PC-9 (cell line): ENCODE data around the gene DLG2. TPM values are rescaled to one million over a fixed set of nuclear protein-coding genes. Genes with fewer than 3 reads are reported as not detected.
A peak's percentile ranks its signal among the peaks of the same experiment; 100 is the strongest.
"Not testable (repeated sequence)": the region's sequence is repeated elsewhere in the genome, so short reads cannot be mapped to it uniquely, and the experiment has no call there.

Source experiments
- BruUV-seq: library from RNA; stranded (reverse); fragments of 400-500 nt; replicated peaks from 2 replicates; lab custom pipeline; 2021; lab: Mats Ljungman, UMichigan
- CTCF ChIA-PET: fragments of 300-600 bp; sonication (Branson Sonifier 250); formaldehyde crosslinking; loops from one replicate; lab custom pipeline; 2022; ENCODE audit warnings: antibody characterized with exemption; lab: Charles Lee
- POLR2A ChIA-PET: fragments of 300-600 bp; sonication (Branson Sonifier 250); formaldehyde crosslinking; loops from one replicate; lab custom pipeline; 2022; ENCODE audit warnings: antibody characterized with exemption; ENCODE audit not compliant: unreplicated experiment; lab: Charles Lee
- DNase-seq, 2 experiments: peaks; one replicate each; pipeline versions ENCODE4 v3.0.0 to v3.0.0-alpha.2; 2015 to 2022; ENCODE audit warnings: mixed read lengths in 1 of 2
- H2AFZ ChIP-seq: fragments of 200-600 bp; sonication (generic); 2 replicates; pipeline ENCODE4 v1.8.1; 2017; ENCODE audit warnings: antibody characterized with exemption
- H3F3A ChIP-seq: fragments of 200-600 bp; sonication (generic); 2 replicates; pipeline ENCODE4 v1.8.1; 2017; ENCODE audit warnings: antibody characterized with exemption, mild to moderate bottlenecking, low read depth; ENCODE audit not compliant: insufficient read depth
- H3K27ac ChIP-seq: fragments of 200-600 bp; sonication (generic); 2 replicates; pipeline ENCODE4 v1.6.1; 2016; ENCODE audit warnings: mixed run types
- H3K27me3 ChIP-seq: fragments of 200-600 bp; sonication (generic); 2 replicates; pipeline ENCODE4 v1.6.1; 2016; ENCODE audit warnings: low read depth, mixed run types; ENCODE audit not compliant: insufficient read depth
- H3K36me3 ChIP-seq: fragments of 200-600 bp; sonication (generic); 2 replicates; pipeline ENCODE4 v1.6.1; 2016; ENCODE audit warnings: low read depth, mixed run types
- H3K4me1 ChIP-seq: fragments of 200-600 bp; sonication (generic); replicated peaks from 2 replicates; pipeline ENCODE4 v1.6.1; 2016; ENCODE audit warnings: mixed run types; ENCODE audit not compliant: insufficient read depth
- H3K4me2 ChIP-seq: fragments of 200-600 bp; sonication (generic); 2 replicates; pipeline ENCODE4 v1.6.1; 2017; ENCODE audit warnings: mixed run types
- H3K4me3 ChIP-seq: fragments of 200-600 bp; sonication (generic); 2 replicates; pipeline ENCODE4 v1.6.1; 2016; ENCODE audit warnings: mixed run types
- H3K79me2 ChIP-seq: fragments of 200-600 bp; sonication (generic); 2 replicates; pipeline ENCODE4 v1.6.1; 2017; ENCODE audit warnings: low read depth, mixed run types
- H3K9me2 ChIP-seq: fragments of 200-600 bp; sonication (generic); 2 replicates; pipeline ENCODE4 v1.8.1; 2017; ENCODE audit warnings: mild to moderate bottlenecking; ENCODE audit not compliant: insufficient read depth
- H3K9me3 ChIP-seq: fragments of 200-600 bp; sonication (generic); 2 replicates; pipeline ENCODE4 v1.8.1; 2016; ENCODE audit warnings: low read depth; ENCODE audit not compliant: insufficient read depth
- H4K20me1 ChIP-seq: fragments of 200-600 bp; sonication (generic); 2 replicates; pipeline ENCODE4 v1.8.1; 2017; ENCODE audit not compliant: insufficient read depth
- EZH2 ChIP-seq: fragments of 200-600 bp; sonication (generic); IDR thresholded peaks from 2 replicates; pipeline ENCODE4 v1.8.0; 2017; ENCODE audit warnings: antibody characterized with exemption, low read depth
- intact Hi-C: fragments of 100-400 bp; cut with micrococcal nuclease; formaldehyde crosslinking; loops from one replicate; pipeline ENCODE4 v1.10.0; 2022; ENCODE audit not compliant: unreplicated experiment
- total RNA-seq: library from RNA; stranded (reverse); gene quantifications from 2 replicates; pipeline ENCODE4 v1.2.3, GENCODE V29; 2021
- TF ChIP-seq, protein P1 (sequence below): fragments of 200-600 bp; sonication (generic); conservative IDR thresholded peaks from 2 replicates; pipeline ENCODE4 v1.6.1; 2017; ENCODE audit warnings: mixed run types, antibody characterized with exemption, mild to moderate bottlenecking, moderate library complexity

Gene DLG2
- total RNA-seq, 1 experiment from 2014 or later = 6.4 TPM

DNA sequence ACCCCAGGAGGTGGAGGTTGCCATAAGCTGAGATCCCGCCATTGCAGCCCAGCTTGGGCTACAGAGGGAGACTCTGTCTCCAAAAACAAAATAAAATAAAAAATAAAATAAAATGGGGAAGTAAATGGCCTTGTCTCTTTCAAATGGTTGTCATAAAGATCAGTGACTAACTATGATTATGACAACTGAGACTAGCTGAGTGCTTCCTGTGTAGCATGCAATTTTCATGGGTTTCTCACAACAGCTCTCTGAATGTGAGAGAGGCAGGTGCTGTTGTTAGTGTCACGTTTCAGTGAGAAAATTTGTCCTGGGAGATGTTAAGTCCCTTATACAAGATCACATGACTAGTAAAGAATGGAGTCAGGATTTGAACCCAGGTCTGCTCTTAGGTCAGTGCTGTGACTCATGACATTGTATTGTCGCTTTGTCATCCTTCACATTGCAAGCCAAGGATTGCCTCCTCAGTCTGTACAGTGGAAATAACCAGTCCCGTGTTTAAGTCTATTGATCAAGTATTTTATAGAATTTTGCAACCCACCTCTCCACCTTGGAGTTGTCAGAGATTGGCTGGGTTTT lies 2177.7 kb downstream of the DLG2 start:
- H2AFZ ChIP-seq = no peak overlapping the region
- TF ChIP-seq EZH2 = no peak
- TF ChIP-seq, protein P1, sequence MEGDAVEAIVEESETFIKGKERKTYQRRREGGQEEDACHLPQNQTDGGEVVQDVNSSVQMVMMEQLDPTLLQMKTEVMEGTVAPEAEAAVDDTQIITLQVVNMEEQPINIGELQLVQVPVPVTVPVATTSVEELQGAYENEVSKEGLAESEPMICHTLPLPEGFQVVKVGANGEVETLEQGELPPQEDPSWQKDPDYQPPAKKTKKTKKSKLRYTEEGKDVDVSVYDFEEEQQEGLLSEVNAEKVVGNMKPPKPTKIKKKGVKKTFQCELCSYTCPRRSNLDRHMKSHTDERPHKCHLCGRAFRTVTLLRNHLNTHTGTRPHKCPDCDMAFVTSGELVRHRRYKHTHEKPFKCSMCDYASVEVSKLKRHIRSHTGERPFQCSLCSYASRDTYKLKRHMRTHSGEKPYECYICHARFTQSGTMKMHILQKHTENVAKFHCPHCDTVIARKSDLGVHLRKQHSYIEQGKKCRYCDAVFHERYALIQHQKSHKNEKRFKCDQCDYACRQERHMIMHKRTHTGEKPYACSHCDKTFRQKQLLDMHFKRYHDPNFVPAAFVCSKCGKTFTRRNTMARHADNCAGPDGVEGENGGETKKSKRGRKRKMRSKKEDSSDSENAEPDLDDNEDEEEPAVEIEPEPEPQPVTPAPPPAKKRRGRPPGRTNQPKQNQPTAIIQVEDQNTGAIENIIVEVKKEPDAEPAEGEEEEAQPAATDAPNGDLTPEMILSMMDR = no peak
- POLR2A ChIA-PET = no interaction called here
- H3K27me3 ChIP-seq = no peaks in the 10 kb centered on the region
- no peak overlapping the region for H3K4me3 ChIP-seq
- H3K27ac ChIP-seq = no peak overlapping the region
- intact Hi-C loops = loop anchor here (10.0 kb wide), 1 partner anchor 275 kb away; no protein-coding TSS in a partner anchor
- H3K36me3 ChIP-seq = no peaks in the 10 kb centered on the region
- H3K4me2 ChIP-seq = no peak overlapping the region
- no peaks in the 10 kb centered on the region for H3K9me3 ChIP-seq
- no peaks in the 10 kb centered on the region for H3K9me2 ChIP-seq
- no TSS peak for BruUV-seq
- CTCF ChIA-PET = no interaction called here
- no peaks in the 10 kb centered on the region for H3K4me1 ChIP-seq
- DNase-seq = no peak
- no peaks in the 10 kb centered on the region; the same call in 1 of the 2 replicates for H4K20me1 ChIP-seq
- no peaks in the 10 kb centered on the region for H3F3A ChIP-seq
- H3K79me2 ChIP-seq = no peaks in the 10 kb centered on the region

DNA sequence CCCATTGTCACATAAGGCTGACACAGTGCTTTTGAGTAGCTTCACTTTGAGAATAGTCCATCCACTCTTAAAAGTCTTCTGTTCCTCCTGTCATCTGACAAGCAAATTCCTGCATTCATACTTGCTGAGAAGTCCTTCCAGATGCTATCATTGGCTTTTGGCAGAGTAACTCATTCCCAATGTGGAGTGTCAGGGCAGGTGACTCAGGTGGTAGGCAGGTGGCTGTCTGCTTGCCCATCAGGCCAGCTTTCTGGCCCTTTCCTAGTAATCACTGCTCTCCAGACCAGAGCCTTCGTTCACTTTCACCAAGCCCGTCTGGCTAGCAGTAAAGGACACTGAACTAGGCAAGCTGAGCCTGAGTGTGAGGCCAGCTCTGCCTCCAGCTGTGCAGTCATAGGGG lies 2178.5 kb downstream of the DLG2 start:
- intact Hi-C loops = loop anchor here (10.0 kb wide), 1 partner anchor 276 kb away; no protein-coding TSS in a partner anchor
- peak; percentile 46 to 60 for DNase-seq

DNA sequence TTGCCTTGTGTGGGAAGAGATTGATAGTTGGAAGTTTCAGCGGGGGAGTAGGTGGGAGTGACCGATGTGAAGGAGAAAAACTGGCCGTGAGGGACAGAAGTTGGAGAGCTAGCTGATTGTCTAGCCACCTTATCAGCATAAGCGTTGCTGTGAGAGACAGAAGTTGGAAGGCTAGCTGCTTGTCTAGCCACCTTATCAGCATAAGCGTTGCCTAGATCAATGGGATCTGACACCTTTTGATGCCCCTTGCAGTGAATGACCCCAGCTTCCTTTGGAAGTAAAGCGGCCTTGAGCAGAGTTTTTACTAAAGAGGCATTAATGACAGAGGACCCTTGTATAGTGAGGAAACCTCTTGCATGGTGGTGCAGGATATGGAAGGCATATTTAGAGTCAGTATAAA lies 2183.3 kb downstream of the DLG2 start:
- intact Hi-C loops = loop anchor here (10.0 kb wide), 1 partner anchor 281 kb away; no protein-coding TSS in a partner anchor
- H3K27me3 ChIP-seq, H2AFZ ChIP-seq, POLR2A ChIA-PET, H3K4me2 ChIP-seq, H3K36me3 ChIP-seq, BruUV-seq, H3K4me3 ChIP-seq, H3K4me1 ChIP-seq, H3K79me2 ChIP-seq, DNase-seq, H3K9me3 ChIP-seq, H3F3A ChIP-seq, H4K20me1 ChIP-seq, CTCF ChIA-PET, H3K27ac ChIP-seq, H3K9me2 ChIP-seq: not testable (repeated sequence)

More for the DNA sequence above, 2178.5 kb downstream of the DLG2 start:
- Histone ChIP-seq H3F3A (no peaks in the 10 kb centered on the region), H3K36me3 (no peaks in the 10 kb centered on the region), H3K4me1 (no peaks in the 10 kb centered on the region), H3K9me3 (no peaks in the 10 kb centered on the region), H4K20me1 (no peaks in the 10 kb centered on the region; the same call in 1 of the 2 replicates), H3K9me2 (no peaks in the 10 kb centered on the region), H3K4me2 (no peak overlapping the region), H2AFZ (no peak overlapping the region), H3K79me2 (no peaks in the 10 kb centered on the region), H3K27me3 (no peaks in the 10 kb centered on the region), H3K4me3 (no peak overlapping the region), H3K27ac (no peak overlapping the region)
- ChIA-PET CTCF (no interaction called here), POLR2A (no interaction called here)
- no peak for TF ChIP-seq EZH2
- TF ChIP-seq, protein P1 = no peak
- no TSS peak for BruUV-seq

DNA sequence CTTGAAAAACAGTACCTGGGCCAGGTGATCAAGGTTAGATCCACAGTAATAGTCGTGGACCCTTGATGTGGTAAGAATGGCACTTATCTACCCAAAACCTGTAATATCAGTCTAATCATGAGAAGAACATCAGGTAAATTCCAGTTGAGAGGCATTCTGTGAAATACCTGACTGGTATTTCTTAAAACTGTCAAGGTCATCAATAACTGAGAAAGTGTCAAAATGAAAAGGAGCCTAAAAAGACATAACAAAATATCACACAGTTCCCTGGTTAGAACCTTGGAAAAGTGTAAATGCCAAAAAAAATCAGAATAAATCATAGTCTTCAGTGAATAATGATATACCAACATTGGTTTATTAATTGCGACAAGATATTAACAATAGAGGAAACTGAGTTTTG lies 2185.5 kb downstream of the DLG2 start:
- no peaks in the 10 kb centered on the region for H3K4me1 ChIP-seq
- H3K36me3 ChIP-seq = no peaks in the 10 kb centered on the region
- no peak overlapping the region for H3K4me3 ChIP-seq
- no peak for DNase-seq
- ChIA-PET CTCF (no interaction called here), POLR2A (no interaction called here)
- intact Hi-C loops = loop anchor here (10.0 kb wide), 1 partner anchor 283 kb away; no protein-coding TSS in a partner anchor
- H2AFZ ChIP-seq = no peak overlapping the region
- H3K9me2 ChIP-seq = no peaks in the 10 kb centered on the region; the same call in 1 of the 2 replicates
- TF ChIP-seq, protein P1 = no peak
- no peak for TF ChIP-seq EZH2
- no peaks in the 10 kb centered on the region for H3K79me2 ChIP-seq
- peaks cover under 1% of the 10 kb centered on the region; the same call in 1 of the 2 replicates for H3K27me3 ChIP-seq
- BruUV-seq = no TSS peak
- no peak overlapping the region for H3K27ac ChIP-seq
- no peaks in the 10 kb centered on the region for H3F3A ChIP-seq
- H4K20me1 ChIP-seq = no peaks in the 10 kb centered on the region
- H3K9me3 ChIP-seq = no peaks in the 10 kb centered on the region
- no peak overlapping the region for H3K4me2 ChIP-seq
